Measurements from ENCODE around the gene WSCD2.

DNA sequence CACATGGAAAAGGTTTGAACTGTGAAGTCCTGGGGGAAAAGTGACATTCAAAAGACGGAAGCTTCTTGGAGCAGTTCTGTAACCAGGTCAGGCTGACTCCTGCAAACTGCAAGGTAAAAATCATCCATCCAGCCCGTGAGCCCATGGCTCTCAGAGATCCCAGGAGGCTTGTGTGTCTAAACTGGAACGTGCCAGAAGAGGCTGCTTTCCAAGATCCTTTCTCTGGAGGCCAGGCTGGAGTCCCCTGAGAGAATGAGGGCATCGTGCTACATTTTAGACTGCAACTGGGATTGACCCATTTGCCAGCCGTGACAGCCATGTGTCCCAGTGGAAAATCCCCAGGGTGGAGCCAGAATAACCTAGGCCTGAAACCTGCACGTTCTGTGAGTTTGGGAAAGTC is 7.8 kb upstream of the WSCD2 start:
- TF ChIP-seq YY1 (IDR thresholded peaks at IDR 0.05; ENCODE audit: insufficient read depth, insufficient read length), result no peak
- no peak for TF ChIP-seq ZNF274 (IDR thresholded peaks at IDR 0.05; ENCODE audit: low read depth, low read length)

All from NT2/D1 (cell line).